ENCODE data around the gene ABCG4. TPM values are rescaled to one million over a fixed set of nuclear protein-coding genes. Genes with fewer than 3 reads are reported as not detected.

The ABCG4 gene
- polyA plus RNA-seq, 1 donor from 2014 or later, result 1.5 TPM

- no peaks in the 10 kb centered on the region for H4K20me1 ChIP-seq (ENCODE audit: insufficient read depth)
- H3K27me3 ChIP-seq (ENCODE audit: insufficient read depth, low read depth, low read length), result peaks cover 35% of the 10 kb centered on the region
- no peaks in the 10 kb centered on the region for H3K79me2 ChIP-seq (replicated peaks; ENCODE audit: insufficient read depth, low read length)
- H3K36me3 ChIP-seq (ENCODE audit: insufficient read depth, low read length), result no peaks in the 10 kb centered on the region
- peak overlapping the region; percentile 64 for H3K9ac ChIP-seq (ENCODE audit: low read length)
- peak overlapping the region; percentile 35 for H3K4me2 ChIP-seq (ENCODE audit: low read length)
- peak overlapping the region; percentile 86 for H3K4me3 ChIP-seq (ENCODE audit: low read length)
- H3F3A ChIP-seq (ENCODE audit: insufficient read depth, low read length, poor library complexity, severe bottlenecking), result no peaks in the 10 kb centered on the region
- H3K9me2 ChIP-seq (ENCODE audit: insufficient read depth, low read length), result no peaks in the 10 kb centered on the region
- H2AFZ ChIP-seq (ENCODE audit: low read depth, low read length), result no peak overlapping the region
- no peaks in the 10 kb centered on the region for H3K9me3 ChIP-seq (ENCODE audit: low read length)
- TF ChIP-seq RAD21 (conservative IDR thresholded peaks at IDR 0.05), result no peak
- no peak for TF ChIP-seq SMC3 (conservative IDR thresholded peaks at IDR 0.05; ENCODE audit: poor library complexity)
- no peak for TF ChIP-seq REST (IDR thresholded peaks at IDR 0.05; ENCODE audit: borderline replicate concordance)
- H3K27ac ChIP-seq (ENCODE audit: low read length), result no peak overlapping the region
Observed at GRCh38 chr11:119149786-119150275, 979 bp downstream of the ABCG4 start.

- Histone ChIP-seq H4K20me1 (ENCODE audit: insufficient read depth) (no peaks in the 10 kb centered on the region), H3K79me2 (replicated peaks; ENCODE audit: insufficient read depth, low read length) (no peaks in the 10 kb centered on the region), H3K9ac (ENCODE audit: low read length) (no peak overlapping the region), H3K36me3 (ENCODE audit: insufficient read depth, low read length) (no peaks in the 10 kb centered on the region), H3K27me3 (ENCODE audit: insufficient read depth, low read depth, low read length) (peaks cover 35% of the 10 kb centered on the region), H3K4me2 (ENCODE audit: low read length) (no peak overlapping the region), H2AFZ (ENCODE audit: low read depth, low read length) (no peak overlapping the region), H3K9me2 (ENCODE audit: insufficient read depth, low read length) (no peaks in the 10 kb centered on the region), H3K9me3 (ENCODE audit: low read length) (no peaks in the 10 kb centered on the region), H3K4me3 (ENCODE audit: low read length) (no peak overlapping the region), H3F3A (ENCODE audit: insufficient read depth, low read length, poor library complexity, severe bottlenecking) (no peaks in the 10 kb centered on the region), H3K27ac (ENCODE audit: low read length) (no peak overlapping the region)
- TF ChIP-seq TAF1 (IDR thresholded peaks at IDR 0.05; ENCODE audit: low read depth) (no peak), CTCF (IDR thresholded peaks at IDR 0.05; ENCODE audit: poor library complexity, severe bottlenecking) (no peak), POLR2AphosphoS5 (IDR thresholded peaks at IDR 0.05) (no peak)
Observed at GRCh38 chr11:119152043-119152442, 3.2 kb downstream of the ABCG4 start.

- no peak overlapping the region for H3K9ac ChIP-seq (ENCODE audit: low read length)
- H3K9me2 ChIP-seq (ENCODE audit: insufficient read depth, low read length), result no peaks in the 10 kb centered on the region
- peaks cover 31% of the 10 kb centered on the region for H3K27me3 ChIP-seq (ENCODE audit: insufficient read depth, low read depth, low read length)
- H3K36me3 ChIP-seq (ENCODE audit: insufficient read depth, low read length), result no peaks in the 10 kb centered on the region
- H2AFZ ChIP-seq (ENCODE audit: low read depth, low read length), result no peak overlapping the region
- H3K4me3 ChIP-seq (ENCODE audit: low read length), result no peak overlapping the region
- no peaks in the 10 kb centered on the region for H4K20me1 ChIP-seq (ENCODE audit: insufficient read depth)
- no peak overlapping the region for H3K4me2 ChIP-seq (ENCODE audit: low read length)
- TF ChIP-seq REST (IDR thresholded peaks at IDR 0.05; ENCODE audit: borderline replicate concordance) (no peak), EP300 (conservative IDR thresholded peaks at IDR 0.05; ENCODE audit: poor library complexity, severe bottlenecking) (no peak), POLR2AphosphoS5 (IDR thresholded peaks at IDR 0.05) (no peak), EZH2 (IDR thresholded peaks at IDR 0.05; ENCODE audit: borderline replicate concordance, insufficient read depth, low read length, poor library complexity, severe bottlenecking) (no peak)
- no peaks in the 10 kb centered on the region for H3K9me3 ChIP-seq (ENCODE audit: low read length)
- no peaks in the 10 kb centered on the region for H3F3A ChIP-seq (ENCODE audit: insufficient read depth, low read length, poor library complexity, severe bottlenecking)
- no peak overlapping the region for H3K27ac ChIP-seq (ENCODE audit: low read length)
- H3K79me2 ChIP-seq (replicated peaks; ENCODE audit: insufficient read depth, low read length), result no peaks in the 10 kb centered on the region
Observed at GRCh38 chr11:119152604-119153003, 3.8 kb downstream of the ABCG4 start.

All from neural cell (in vitro differentiated cells).